A549 (cell line): Measurements from ENCODE around the gene ADIRF.

Experiments
- CBX2 ChIP-seq: fragments of 200-600 bp; sonication (generic); IDR thresholded peaks from 2 replicates; pipeline ENCODE4 v1.6.1; 2016; ENCODE audit warnings: low read depth, mild to moderate bottlenecking, borderline replicate concordance
- EP300 ChIP-seq, 2 experiments: fragments of >200 bp; sonication (Bioruptor Twin); formaldehyde crosslinking; IDR thresholded peaks; 2 replicates in 1 of 2; 3 replicates in 1 of 2; pipeline ENCODE4 v1.6.1; 2016 to 2017
- TF ChIP-seq, protein P1 (sequence below): fragments of >200 bp; sonication (Bioruptor Twin); formaldehyde crosslinking; IDR thresholded peaks from 3 replicates; pipeline ENCODE4 v1.5.1; 2016
- TF ChIP-seq, protein P2 (sequence below): fragments of 200-600 bp; sonication (generic); IDR thresholded peaks from 2 replicates; pipeline ENCODE4 v1.6.1; 2016; ENCODE audit warnings: antibody characterized with exemption, mild to moderate bottlenecking, moderate library complexity
- TF ChIP-seq, protein P3 (sequence below): IDR thresholded peaks from 2 replicates; pipeline ENCODE4 v1.6.1; 2012

- TF ChIP-seq, protein P1, sequence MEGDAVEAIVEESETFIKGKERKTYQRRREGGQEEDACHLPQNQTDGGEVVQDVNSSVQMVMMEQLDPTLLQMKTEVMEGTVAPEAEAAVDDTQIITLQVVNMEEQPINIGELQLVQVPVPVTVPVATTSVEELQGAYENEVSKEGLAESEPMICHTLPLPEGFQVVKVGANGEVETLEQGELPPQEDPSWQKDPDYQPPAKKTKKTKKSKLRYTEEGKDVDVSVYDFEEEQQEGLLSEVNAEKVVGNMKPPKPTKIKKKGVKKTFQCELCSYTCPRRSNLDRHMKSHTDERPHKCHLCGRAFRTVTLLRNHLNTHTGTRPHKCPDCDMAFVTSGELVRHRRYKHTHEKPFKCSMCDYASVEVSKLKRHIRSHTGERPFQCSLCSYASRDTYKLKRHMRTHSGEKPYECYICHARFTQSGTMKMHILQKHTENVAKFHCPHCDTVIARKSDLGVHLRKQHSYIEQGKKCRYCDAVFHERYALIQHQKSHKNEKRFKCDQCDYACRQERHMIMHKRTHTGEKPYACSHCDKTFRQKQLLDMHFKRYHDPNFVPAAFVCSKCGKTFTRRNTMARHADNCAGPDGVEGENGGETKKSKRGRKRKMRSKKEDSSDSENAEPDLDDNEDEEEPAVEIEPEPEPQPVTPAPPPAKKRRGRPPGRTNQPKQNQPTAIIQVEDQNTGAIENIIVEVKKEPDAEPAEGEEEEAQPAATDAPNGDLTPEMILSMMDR: no peak
- TF ChIP-seq CBX2 (no peak), EP300 (IDR thresholded peaks at IDR 0.05) (no peak)
- TF ChIP-seq, protein P2, sequence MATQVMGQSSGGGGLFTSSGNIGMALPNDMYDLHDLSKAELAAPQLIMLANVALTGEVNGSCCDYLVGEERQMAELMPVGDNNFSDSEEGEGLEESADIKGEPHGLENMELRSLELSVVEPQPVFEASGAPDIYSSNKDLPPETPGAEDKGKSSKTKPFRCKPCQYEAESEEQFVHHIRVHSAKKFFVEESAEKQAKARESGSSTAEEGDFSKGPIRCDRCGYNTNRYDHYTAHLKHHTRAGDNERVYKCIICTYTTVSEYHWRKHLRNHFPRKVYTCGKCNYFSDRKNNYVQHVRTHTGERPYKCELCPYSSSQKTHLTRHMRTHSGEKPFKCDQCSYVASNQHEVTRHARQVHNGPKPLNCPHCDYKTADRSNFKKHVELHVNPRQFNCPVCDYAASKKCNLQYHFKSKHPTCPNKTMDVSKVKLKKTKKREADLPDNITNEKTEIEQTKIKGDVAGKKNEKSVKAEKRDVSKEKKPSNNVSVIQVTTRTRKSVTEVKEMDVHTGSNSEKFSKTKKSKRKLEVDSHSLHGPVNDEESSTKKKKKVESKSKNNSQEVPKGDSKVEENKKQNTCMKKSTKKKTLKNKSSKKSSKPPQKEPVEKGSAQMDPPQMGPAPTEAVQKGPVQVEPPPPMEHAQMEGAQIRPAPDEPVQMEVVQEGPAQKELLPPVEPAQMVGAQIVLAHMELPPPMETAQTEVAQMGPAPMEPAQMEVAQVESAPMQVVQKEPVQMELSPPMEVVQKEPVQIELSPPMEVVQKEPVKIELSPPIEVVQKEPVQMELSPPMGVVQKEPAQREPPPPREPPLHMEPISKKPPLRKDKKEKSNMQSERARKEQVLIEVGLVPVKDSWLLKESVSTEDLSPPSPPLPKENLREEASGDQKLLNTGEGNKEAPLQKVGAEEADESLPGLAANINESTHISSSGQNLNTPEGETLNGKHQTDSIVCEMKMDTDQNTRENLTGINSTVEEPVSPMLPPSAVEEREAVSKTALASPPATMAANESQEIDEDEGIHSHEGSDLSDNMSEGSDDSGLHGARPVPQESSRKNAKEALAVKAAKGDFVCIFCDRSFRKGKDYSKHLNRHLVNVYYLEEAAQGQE: no peak
- TF ChIP-seq, protein P3, sequence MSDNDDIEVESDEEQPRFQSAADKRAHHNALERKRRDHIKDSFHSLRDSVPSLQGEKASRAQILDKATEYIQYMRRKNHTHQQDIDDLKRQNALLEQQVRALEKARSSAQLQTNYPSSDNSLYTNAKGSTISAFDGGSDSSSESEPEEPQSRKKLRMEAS: no peak
Measured at GRCh38 chr10:86981716-86982115, 13.4 kb downstream of the ADIRF start.
